ENCODE data around the gene RAPGEF2. TPM values are rescaled to one million over a fixed set of nuclear protein-coding genes. Genes with fewer than 3 reads are reported as not detected.

RAPGEF2 gene
- total and polyA plus RNA-seq, 2 experiments from 2014 or later, result 10.2 to 63.1 TPM

GRCh38 chr4:159386620-159387019 is 283.7 kb downstream of the RAPGEF2 start (continued):
- TF ChIP-seq POLR2AphosphoS5 (IDR thresholded peaks at IDR 0.05; ENCODE audit: low read depth), result no peak
- TF ChIP-seq, protein P1, sequence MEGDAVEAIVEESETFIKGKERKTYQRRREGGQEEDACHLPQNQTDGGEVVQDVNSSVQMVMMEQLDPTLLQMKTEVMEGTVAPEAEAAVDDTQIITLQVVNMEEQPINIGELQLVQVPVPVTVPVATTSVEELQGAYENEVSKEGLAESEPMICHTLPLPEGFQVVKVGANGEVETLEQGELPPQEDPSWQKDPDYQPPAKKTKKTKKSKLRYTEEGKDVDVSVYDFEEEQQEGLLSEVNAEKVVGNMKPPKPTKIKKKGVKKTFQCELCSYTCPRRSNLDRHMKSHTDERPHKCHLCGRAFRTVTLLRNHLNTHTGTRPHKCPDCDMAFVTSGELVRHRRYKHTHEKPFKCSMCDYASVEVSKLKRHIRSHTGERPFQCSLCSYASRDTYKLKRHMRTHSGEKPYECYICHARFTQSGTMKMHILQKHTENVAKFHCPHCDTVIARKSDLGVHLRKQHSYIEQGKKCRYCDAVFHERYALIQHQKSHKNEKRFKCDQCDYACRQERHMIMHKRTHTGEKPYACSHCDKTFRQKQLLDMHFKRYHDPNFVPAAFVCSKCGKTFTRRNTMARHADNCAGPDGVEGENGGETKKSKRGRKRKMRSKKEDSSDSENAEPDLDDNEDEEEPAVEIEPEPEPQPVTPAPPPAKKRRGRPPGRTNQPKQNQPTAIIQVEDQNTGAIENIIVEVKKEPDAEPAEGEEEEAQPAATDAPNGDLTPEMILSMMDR (conservative IDR thresholded peaks at IDR 0.05; ENCODE audit: low read depth in 2 of 2), result no peak
- no peak for TF ChIP-seq NANOG (IDR thresholded peaks at IDR 0.05; ENCODE audit: borderline replicate concordance)
- TF ChIP-seq ZNF114 (CRISPR knock-in tag; IDR thresholded peaks at IDR 0.05), result no peak
- TF ChIP-seq JUNB (IDR thresholded peaks at IDR 0.05; ENCODE audit: unreplicated experiment), result no peak
- no peak for TF ChIP-seq EZH2 (IDR thresholded peaks at IDR 0.05; ENCODE audit: low read depth, unreplicated experiment)
- no peak for TF ChIP-seq REST (IDR thresholded peaks at IDR 0.05; ENCODE audit: unreplicated experiment)
- TF ChIP-seq STAT1 (IDR thresholded peaks at IDR 0.05; ENCODE audit: unreplicated experiment), result no peak
- TF ChIP-seq EZH2phosphoT487 (IDR thresholded peaks at IDR 0.05; ENCODE audit: unreplicated experiment), result no peak

GRCh38 chr4:159389756-159390155 is 286.9 kb downstream of the RAPGEF2 start:
- TF ChIP-seq STAT1 (IDR thresholded peaks at IDR 0.05; ENCODE audit: unreplicated experiment) (no peak), ZNF331 (CRISPR knock-in tag; IDR thresholded peaks at IDR 0.05; ENCODE audit: low read depth) (no peak), REST (IDR thresholded peaks at IDR 0.05; ENCODE audit: unreplicated experiment) (no peak), EZH2phosphoT487 (IDR thresholded peaks at IDR 0.05; ENCODE audit: unreplicated experiment) (no peak)
- TF ChIP-seq, protein P1 (conservative IDR thresholded peaks at IDR 0.05; ENCODE audit: low read depth in 2 of 2), result no peak
- H3K9me2 ChIP-seq (ENCODE audit: insufficient read depth), result no peaks in the 10 kb centered on the region

More at GRCh38 chr4:159389756-159390155, 286.9 kb downstream of the RAPGEF2 start:
- no peaks in the 10 kb centered on the region; the same call in 1 of the 2 replicates for H3K4me1 ChIP-seq (ENCODE audit: insufficient read depth)
- ATAC-seq, result no peak
- no peak for DNase-seq (ENCODE audit: low spot score)
- H3K27me3 ChIP-seq (ENCODE audit: insufficient read depth), result peaks cover 21% of the 10 kb centered on the region
- peaks cover 18% of the 10 kb centered on the region; the same call in 2 of the 3 replicates for H3K9me3 Mint-ChIP-seq
- no peak overlapping the region for H2AFZ ChIP-seq
- H4K20me1 ChIP-seq (replicated peaks; ENCODE audit: insufficient read depth), result no peaks in the 10 kb centered on the region
- H3K27ac Mint-ChIP-seq, result no peak overlapping the region
- H3K36me3 Mint-ChIP-seq (ENCODE audit: low read depth), result no peaks in the 10 kb centered on the region
- no peaks in the 10 kb centered on the region for H3K36me3 ChIP-seq (ENCODE audit: insufficient read depth)
- H3K27ac ChIP-seq (ENCODE audit: low read depth), result no peak overlapping the region
- H3F3A ChIP-seq (replicated peaks; ENCODE audit: low read depth), result no peaks in the 10 kb centered on the region
- no peak overlapping the region for H3K4me3 ChIP-seq
- H3K27me3 Mint-ChIP-seq (ENCODE audit: insufficient read depth, low read depth, poor library complexity), result peaks cover 19% of the 10 kb centered on the region
- no peak overlapping the region for H3K4me2 ChIP-seq
- H3K4me1 Mint-ChIP-seq, result peaks cover 7% of the 10 kb centered on the region; the same call in 1 of the 3 replicates
- H3K4me3 Mint-ChIP-seq, result no peak overlapping the region
- H3K79me2 ChIP-seq (replicated peaks; ENCODE audit: insufficient read depth), result no peaks in the 10 kb centered on the region
